Astrocyte (in vitro differentiated cells and primary cell): ENCODE measurements around the gene TELO2. TPM values are rescaled to one million over a fixed set of nuclear protein-coding genes. Genes with fewer than 3 reads are reported as not detected.

Experiments
- DNase-seq: peaks from one replicate; pipeline ENCODE4 v3.0.0-alpha.2; 2010; ENCODE audit warnings: low read depth
- FAIRE-seq: peaks from 2 replicates; lab custom pipeline; 2011; peaks lifted over from hg19 to GRCh38; lab: Jason Lieb, UNC
- H2AFZ ChIP-seq: 2 replicates; pipeline ENCODE4 v1.6.0; 2012; ENCODE audit warnings: low read depth, low read length, inconsistent platforms
- H3K27ac ChIP-seq: 2 replicates; pipeline ENCODE4 v1.5.1; 2011; ENCODE audit warnings: low read depth, low read length, inconsistent platforms
- H3K27me3 ChIP-seq: 2 replicates; pipeline ENCODE4 v1.6.0; 2011; ENCODE audit warnings: low read length, inconsistent platforms; ENCODE audit not compliant: insufficient read depth
- H3K36me3 ChIP-seq: 2 replicates; pipeline ENCODE4 v1.5.1; 2011; ENCODE audit warnings: low read length, inconsistent platforms; ENCODE audit not compliant: insufficient read depth
- H3K4me1 ChIP-seq: 2 replicates; pipeline ENCODE4 v1.5.1; 2011; ENCODE audit warnings: low read length, inconsistent platforms; ENCODE audit not compliant: insufficient read depth
- H3K4me2 ChIP-seq: 2 replicates; pipeline ENCODE4 v1.6.0; 2012; ENCODE audit warnings: low read length, inconsistent platforms
- H3K4me3 ChIP-seq: 2 replicates; pipeline ENCODE4 v1.5.1; 2011; ENCODE audit warnings: low read depth, mild to moderate bottlenecking, low read length, inconsistent platforms; ENCODE audit not compliant: insufficient read depth
- H3K79me2 ChIP-seq: 2 replicates; pipeline ENCODE4 v1.6.0; 2012; ENCODE audit warnings: mild to moderate bottlenecking, low read length, inconsistent platforms; ENCODE audit not compliant: insufficient read depth
- H3K9ac ChIP-seq: 2 replicates; pipeline ENCODE4 v1.6.0; 2012; ENCODE audit warnings: mild to moderate bottlenecking, low read length, inconsistent platforms
- H3K9me3 ChIP-seq: 2 replicates; pipeline ENCODE4 v1.5.1; 2012; ENCODE audit warnings: low read depth, mild to moderate bottlenecking, low read length, inconsistent platforms; ENCODE audit not compliant: insufficient read depth
- H4K20me1 ChIP-seq: 2 replicates; pipeline ENCODE4 v1.6.0; 2012; ENCODE audit warnings: low read length, inconsistent platforms; ENCODE audit not compliant: insufficient read depth
- H3K27ac Mint-ChIP-seq: one replicate; pipeline ENCODE4 v1.8.0; 2021; ENCODE audit warnings: mild to moderate bottlenecking, mixed read lengths; ENCODE audit not compliant: unreplicated experiment
- H3K27me3 Mint-ChIP-seq: one replicate; pipeline ENCODE4 v1.8.0; 2021; ENCODE audit warnings: low read depth, mixed read lengths; ENCODE audit not compliant: unreplicated experiment
- H3K36me3 Mint-ChIP-seq: one replicate; pipeline ENCODE4 v1.8.0; 2021; ENCODE audit warnings: low read depth, mixed read lengths; ENCODE audit not compliant: unreplicated experiment
- H3K4me1 Mint-ChIP-seq: one replicate; pipeline ENCODE4 v1.8.0; 2021; ENCODE audit warnings: low read depth, mixed read lengths; ENCODE audit not compliant: unreplicated experiment
- H3K4me3 Mint-ChIP-seq: one replicate; pipeline ENCODE4 v1.8.0; 2021; ENCODE audit warnings: mild to moderate bottlenecking, moderate library complexity, mixed read lengths; ENCODE audit not compliant: unreplicated experiment
- H3K9me3 Mint-ChIP-seq: one replicate; pipeline ENCODE4 v1.8.0; 2021; ENCODE audit warnings: mild to moderate bottlenecking, mixed read lengths; ENCODE audit not compliant: unreplicated experiment
- EZH2 ChIP-seq: IDR thresholded peaks from 2 replicates; pipeline ENCODE4 v1.6.1; 2012; ENCODE audit warnings: mild to moderate bottlenecking, low read length, inconsistent platforms; ENCODE audit not compliant: insufficient read depth
- total RNA-seq: library from RNA; stranded (reverse); gene quantifications from 2 replicates; pipeline ENCODE4 v1.2.1, GENCODE V29; 2021
- TF ChIP-seq, protein P1 (sequence below): IDR thresholded peaks from 2 replicates; pipeline ENCODE4 v1.5.1; 2011; ENCODE audit warnings: low read depth, mild to moderate bottlenecking, inconsistent platforms, low read length, moderate library complexity; ENCODE audit not compliant: insufficient read depth

Gene TELO2
- total RNA-seq, 1 donor from 2014 or later, result 21.1 TPM

DNA sequence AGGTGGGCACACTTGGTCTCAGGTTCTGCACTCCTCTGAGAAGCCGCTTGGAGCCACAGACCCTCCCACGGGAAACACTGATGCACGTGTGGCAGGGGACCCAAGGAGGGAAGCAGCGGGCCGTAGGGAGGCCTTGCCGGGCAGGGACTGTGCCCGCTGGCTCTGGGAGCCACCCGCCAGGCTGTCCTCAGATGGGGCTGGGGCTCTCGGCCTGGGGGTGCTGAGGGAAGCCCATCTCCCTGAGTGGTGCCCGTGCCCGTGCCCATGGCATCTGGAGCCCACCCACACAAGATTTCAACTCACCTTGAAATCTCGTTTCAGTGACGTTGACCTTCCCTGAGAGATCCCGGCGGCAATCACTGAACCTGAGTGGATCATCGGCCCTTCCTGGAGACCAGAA lies 36.2 kb upstream of the TELO2 start:
- no peaks in the 10 kb centered on the region for H3K27me3 ChIP-seq
- TF ChIP-seq, protein P1, sequence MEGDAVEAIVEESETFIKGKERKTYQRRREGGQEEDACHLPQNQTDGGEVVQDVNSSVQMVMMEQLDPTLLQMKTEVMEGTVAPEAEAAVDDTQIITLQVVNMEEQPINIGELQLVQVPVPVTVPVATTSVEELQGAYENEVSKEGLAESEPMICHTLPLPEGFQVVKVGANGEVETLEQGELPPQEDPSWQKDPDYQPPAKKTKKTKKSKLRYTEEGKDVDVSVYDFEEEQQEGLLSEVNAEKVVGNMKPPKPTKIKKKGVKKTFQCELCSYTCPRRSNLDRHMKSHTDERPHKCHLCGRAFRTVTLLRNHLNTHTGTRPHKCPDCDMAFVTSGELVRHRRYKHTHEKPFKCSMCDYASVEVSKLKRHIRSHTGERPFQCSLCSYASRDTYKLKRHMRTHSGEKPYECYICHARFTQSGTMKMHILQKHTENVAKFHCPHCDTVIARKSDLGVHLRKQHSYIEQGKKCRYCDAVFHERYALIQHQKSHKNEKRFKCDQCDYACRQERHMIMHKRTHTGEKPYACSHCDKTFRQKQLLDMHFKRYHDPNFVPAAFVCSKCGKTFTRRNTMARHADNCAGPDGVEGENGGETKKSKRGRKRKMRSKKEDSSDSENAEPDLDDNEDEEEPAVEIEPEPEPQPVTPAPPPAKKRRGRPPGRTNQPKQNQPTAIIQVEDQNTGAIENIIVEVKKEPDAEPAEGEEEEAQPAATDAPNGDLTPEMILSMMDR, result no peak
- TF ChIP-seq EZH2, result no peak
- no peaks in the 10 kb centered on the region for H3K79me2 ChIP-seq
- Mint-ChIP-seq H3K27ac (no peak overlapping the region), H3K4me1 (no peaks in the 10 kb centered on the region), H3K4me3 (no peak overlapping the region), H3K27me3 (no peaks in the 10 kb centered on the region), H3K9me3 (no peaks in the 10 kb centered on the region), H3K36me3 (peaks cover 6% of the 10 kb centered on the region)
- no peak overlapping the region for H3K4me3 ChIP-seq
- no peak for FAIRE-seq
- no peak overlapping the region for H3K4me2 ChIP-seq
- peaks cover 8% of the 10 kb centered on the region for H4K20me1 ChIP-seq
- no peak overlapping the region for H2AFZ ChIP-seq
- H3K27ac ChIP-seq, result no peak overlapping the region
- H3K9me3 ChIP-seq, result no peaks in the 10 kb centered on the region
- H3K4me1 ChIP-seq, result no peaks in the 10 kb centered on the region
- no peak overlapping the region for H3K9ac ChIP-seq
- DNase-seq, result no peak
- no peaks in the 10 kb centered on the region for H3K36me3 ChIP-seq

DNA sequence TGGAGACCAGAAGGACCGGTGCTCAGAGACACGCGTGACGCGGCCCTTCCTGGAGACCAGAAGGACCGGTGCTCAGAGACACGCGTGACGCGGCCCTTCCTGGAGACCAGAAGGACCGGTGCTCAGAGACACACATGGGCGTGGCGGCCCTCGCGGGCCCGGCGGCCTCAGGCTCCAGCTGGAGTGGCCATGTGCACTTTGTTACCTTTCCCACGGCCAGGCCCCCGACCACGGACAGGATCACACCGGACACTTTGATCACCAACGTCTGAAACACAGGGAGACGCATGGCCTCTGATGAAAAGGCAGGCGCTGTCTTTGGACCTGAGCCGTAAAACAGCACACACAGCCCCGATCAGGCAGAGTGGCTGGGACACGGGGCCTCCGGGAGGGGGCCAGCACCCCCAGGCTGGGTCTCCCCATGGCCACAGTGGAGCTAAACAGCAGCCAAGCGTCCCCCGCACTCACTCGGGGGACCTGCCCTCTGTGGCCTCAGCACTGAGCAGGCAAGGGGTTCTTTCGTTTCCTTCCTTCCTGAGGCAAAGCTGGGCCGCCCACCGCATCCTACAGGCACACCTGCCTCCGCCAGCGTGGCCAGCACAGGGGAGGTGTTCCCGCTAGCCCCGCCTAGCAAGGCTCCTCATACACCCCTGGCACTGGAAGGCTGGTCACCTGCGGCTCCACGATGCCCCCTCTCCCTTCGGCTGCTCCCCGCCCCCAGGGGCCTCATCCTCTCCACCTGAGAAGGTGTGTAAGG lies 35.5 kb upstream of the TELO2 start:
- Histone ChIP-seq H3K4me1 (no peaks in the 10 kb centered on the region), H4K20me1 (peaks cover 8% of the 10 kb centered on the region), H3K79me2 (no peaks in the 10 kb centered on the region), H3K9ac (no peak overlapping the region), H3K4me3 (no peak overlapping the region), H2AFZ (no peak overlapping the region), H3K36me3 (no peaks in the 10 kb centered on the region), H3K4me2 (no peak overlapping the region), H3K27me3 (no peaks in the 10 kb centered on the region), H3K9me3 (no peaks in the 10 kb centered on the region), H3K27ac (no peak overlapping the region)
- Mint-ChIP-seq H3K27ac (peak overlapping the region; percentile 58), H3K36me3 (peaks cover 8% of the 10 kb centered on the region), H3K9me3 (no peaks in the 10 kb centered on the region), H3K27me3 (no peaks in the 10 kb centered on the region), H3K4me1 (no peaks in the 10 kb centered on the region), H3K4me3 (no peak overlapping the region)
- TF ChIP-seq, protein P1, result no peak
- no peak for TF ChIP-seq EZH2
- FAIRE-seq (no peak), DNase-seq (no peak)

DNA sequence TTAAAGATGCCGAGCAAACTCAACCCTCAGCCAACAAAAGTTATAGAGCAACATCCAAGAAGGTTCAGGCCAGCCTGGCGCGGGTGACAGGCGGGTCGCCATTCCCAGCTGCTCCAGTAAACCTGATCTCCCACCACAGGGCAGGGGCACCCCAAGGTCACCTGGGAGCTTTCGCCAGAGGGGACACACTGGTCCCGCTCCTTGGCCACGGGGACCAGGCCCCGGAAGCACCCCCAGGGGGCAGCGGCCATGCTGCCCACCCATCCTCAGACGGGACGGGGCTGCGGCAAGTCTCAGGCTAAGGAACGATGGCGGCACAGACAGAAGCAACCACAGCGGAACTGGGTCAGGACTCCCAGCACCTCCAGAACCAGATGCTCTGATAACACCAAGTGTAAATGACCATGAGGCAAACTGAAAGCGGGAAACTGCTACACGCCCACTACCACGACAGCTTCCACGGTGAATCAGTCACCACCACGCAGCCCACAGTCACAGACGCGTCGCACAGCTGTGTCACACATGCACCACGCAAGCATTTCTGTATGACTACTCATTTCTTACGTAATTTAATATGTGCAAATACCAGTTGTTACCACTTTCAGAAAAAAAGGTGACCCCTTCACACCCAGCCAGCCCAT lies 34.7 kb upstream of the TELO2 start:
- peaks cover 10% of the 10 kb centered on the region for H3K36me3 Mint-ChIP-seq
- no peaks in the 10 kb centered on the region for H3K27me3 Mint-ChIP-seq
- Histone ChIP-seq H3K27ac (no peak overlapping the region), H3K4me3 (no peak overlapping the region), H3K4me1 (no peaks in the 10 kb centered on the region), H3K36me3 (no peaks in the 10 kb centered on the region), H3K9me3 (no peaks in the 10 kb centered on the region), H2AFZ (no peak overlapping the region), H4K20me1 (peaks cover 8% of the 10 kb centered on the region), H3K4me2 (no peak overlapping the region), H3K9ac (no peak overlapping the region), H3K79me2 (no peaks in the 10 kb centered on the region), H3K27me3 (no peaks in the 10 kb centered on the region)
- DNase-seq (no peak), FAIRE-seq (no peak)
- TF ChIP-seq, protein P1, result no peak
- TF ChIP-seq EZH2, result no peak
- H3K4me3 Mint-ChIP-seq, result no peak overlapping the region
- H3K27ac Mint-ChIP-seq, result peak overlapping the region; percentile 58
- no peaks in the 10 kb centered on the region for H3K9me3 Mint-ChIP-seq
- no peaks in the 10 kb centered on the region for H3K4me1 Mint-ChIP-seq
